ENCODE measurements around the gene PPP2R3C.
"Not testable (repeated sequence)": the region's sequence is repeated elsewhere in the genome, so short reads cannot be mapped to it uniquely, and the experiment has no call there.

Gene PPP2R3C

GRCh38 chr14:35050652-35051051 is 71.1 kb downstream of the PPP2R3C start:
- peak in 1 of 2 experiments; percentile 43 for DNase-seq

- no peak for DNase-seq
Observed at GRCh38 chr14:35047976-35048513, 73.7 kb downstream of the PPP2R3C start.

GRCh38 chr14:35046751-35047536 is 74.8 kb downstream of the PPP2R3C start:
- DNase-seq: peak in 1 of 2 experiments; percentile 47

- DNase-seq: peak; percentile 95 to 98
Observed at GRCh38 chr14:35046048-35046750, 75.6 kb downstream of the PPP2R3C start, which contains the start of gene FAM177A1. Gene FAM177A1 (plus strand): TSS chr14:35046272. CDS start chr14:35046464, 192 bp downstream.

- DNase-seq: no peak
Observed at GRCh38 chr14:35045798-35046047, 76.1 kb downstream of the PPP2R3C start.

- DNase-seq: no peak
Observed at GRCh38 chr14:35044939-35045797, 76.6 kb downstream of the PPP2R3C start.

GRCh38 chr14:35043046-35043445 is 78.7 kb downstream of the PPP2R3C start:
- no peak for DNase-seq

GRCh38 chr14:35042632-35043031 is 79.2 kb downstream of the PPP2R3C start:
- DNase-seq: no peak

GRCh38 chr14:35038312-35038711 is 83.5 kb downstream of the PPP2R3C start:
- not testable (repeated sequence) for DNase-seq
